ENCODE measurements around the gene NCF2. TPM values are rescaled to one million over a fixed set of nuclear protein-coding genes. Genes with fewer than 3 reads are reported as not detected.

NCF2 gene
- 4.8 and 5.9 TPM in 2 replicates for total RNA-seq

- Mint-ChIP-seq H3K4me3 (peak within 1 kb of the TSS; percentile 69), H3K9me3 (no peaks in the 10 kb centered on the region), H3K27ac (peak within 1 kb of the TSS; percentile 84), H3K27me3 (ENCODE audit: insufficient read depth) (peaks cover 2% of the 10 kb centered on the region), H3K36me3 (ENCODE audit: low read depth) (peaks cover 2% of the 10 kb centered on the region), H3K4me1 (ENCODE audit: low read depth) (peaks cover 50% of the 10 kb centered on the region)
- peak; percentile 68 for DNase-seq (ENCODE audit: low spot score)
- intact Hi-C loops (cut with micrococcal nuclease) = loop anchor here (1.0 kb wide), 5 partner anchors 8 to 120 kb away; no protein-coding TSS in a partner anchor
These were observed at the start of gene NCF2 for GRCh38 chr1:183590244-183591191. TSS of gene NCF2 (minus strand) at chr1:183590459. CDS start at chr1:183590329, 130 bp downstream.

- no peak for DNase-seq (ENCODE audit: low spot score)
- Mint-ChIP-seq H3K36me3 (ENCODE audit: low read depth) (peaks cover 3% of the 10 kb centered on the region), H3K4me1 (ENCODE audit: low read depth) (peaks cover 31% of the 10 kb centered on the region), H3K4me3 (no peak overlapping the region), H3K9me3 (no peaks in the 10 kb centered on the region), H3K27ac (no peak overlapping the region), H3K27me3 (ENCODE audit: insufficient read depth) (peaks cover 6% of the 10 kb centered on the region)
- intact Hi-C loops (cut with micrococcal nuclease) = loop anchor here (5.0 to 10.0 kb wide), 6 partner anchors 794 to 1612 kb away; partner anchors contain the start of genes RNF2, SWT1 and TRMT1L
These were observed 48.6 kb upstream of the NCF2 start for GRCh38 chr1:183638649-183639387.

GRCh38 chr1:183636783-183637182 lies 46.5 kb upstream of the NCF2 start:
- H3K4me3 Mint-ChIP-seq = peak overlapping the region; percentile 100
- DNase-seq (ENCODE audit: low spot score) = no peak
- H3K4me1 Mint-ChIP-seq (ENCODE audit: low read depth) = peaks cover 45% of the 10 kb centered on the region
- no peaks in the 10 kb centered on the region for H3K9me3 Mint-ChIP-seq
- H3K36me3 Mint-ChIP-seq (ENCODE audit: low read depth) = peaks cover 9% of the 10 kb centered on the region
- intact Hi-C loops (cut with micrococcal nuclease) = loop anchor here (1.0 to 10.0 kb wide), 9 partner anchors 16 to 1609 kb away; partner anchors contain the start of genes RNF2, SWT1 and TRMT1L
- H3K27me3 Mint-ChIP-seq (ENCODE audit: insufficient read depth) = peaks cover 6% of the 10 kb centered on the region
- peak overlapping the region; percentile 100 for H3K27ac Mint-ChIP-seq

GRCh38 chr1:183636334-183636682 lies 46.0 kb upstream of the NCF2 start:
- H3K27me3 Mint-ChIP-seq (ENCODE audit: insufficient read depth) = peaks cover 4% of the 10 kb centered on the region
- H3K4me1 Mint-ChIP-seq (ENCODE audit: low read depth) = peaks cover 45% of the 10 kb centered on the region
- H3K36me3 Mint-ChIP-seq (ENCODE audit: low read depth) = peaks cover 9% of the 10 kb centered on the region
- no peaks in the 10 kb centered on the region for H3K9me3 Mint-ChIP-seq
- intact Hi-C loops (cut with micrococcal nuclease) = loop anchor here (1.0 to 10.0 kb wide), 9 partner anchors 16 to 1609 kb away; partner anchors contain the start of genes RNF2, SWT1 and TRMT1L
- peak overlapping the region; percentile 100 for H3K4me3 Mint-ChIP-seq
- no peak for DNase-seq (ENCODE audit: low spot score)
- peak overlapping the region; percentile 100 for H3K27ac Mint-ChIP-seq

- H3K4me1 Mint-ChIP-seq (ENCODE audit: low read depth) = peaks cover 46% of the 10 kb centered on the region
- peak within 1 kb of the TSS; percentile 100 for H3K4me3 Mint-ChIP-seq
- peaks cover 11% of the 10 kb centered on the region for H3K36me3 Mint-ChIP-seq (ENCODE audit: low read depth)
- H3K27me3 Mint-ChIP-seq (ENCODE audit: insufficient read depth) = peaks cover 4% of the 10 kb centered on the region
- peak; percentile 96 for DNase-seq (ENCODE audit: low spot score)
- no peaks in the 10 kb centered on the region for H3K9me3 Mint-ChIP-seq
- intact Hi-C loops (cut with micrococcal nuclease) = loop anchor here (1.0 to 10.0 kb wide), 12 partner anchors 17 to 1608 kb away; partner anchors contain the start of genes EDEM3, RNF2, SWT1 and TRMT1L
- peak within 1 kb of the TSS; percentile 100 for H3K27ac Mint-ChIP-seq
These were observed 45.5 kb upstream of the NCF2 start, which contains the start of gene ARPC5 for GRCh38 chr1:183635606-183636333. TSS of gene ARPC5 (minus strand) at chr1:183635783. CDS start at chr1:183635659, 124 bp downstream.

GRCh38 chr1:183635099-183635605 lies 44.9 kb upstream of the NCF2 start:
- H3K27me3 Mint-ChIP-seq (ENCODE audit: insufficient read depth) = peaks cover 4% of the 10 kb centered on the region
- H3K9me3 Mint-ChIP-seq = no peaks in the 10 kb centered on the region
- intact Hi-C loops (cut with micrococcal nuclease) = loop anchor here (1.0 to 10.0 kb wide), 9 partner anchors 276 to 1608 kb away; partner anchors contain the start of genes EDEM3, RNF2, SWT1 and TRMT1L
- peak overlapping the region; percentile 100 for H3K4me3 Mint-ChIP-seq
- peaks cover 16% of the 10 kb centered on the region for H3K36me3 Mint-ChIP-seq (ENCODE audit: low read depth)
- H3K27ac Mint-ChIP-seq = peak overlapping the region; percentile 100
- peak; percentile 13 for DNase-seq (ENCODE audit: low spot score)
- H3K4me1 Mint-ChIP-seq (ENCODE audit: low read depth) = peaks cover 52% of the 10 kb centered on the region

- peaks cover 4% of the 10 kb centered on the region for H3K27me3 Mint-ChIP-seq (ENCODE audit: insufficient read depth)
- peak overlapping the region; percentile 100 for H3K4me3 Mint-ChIP-seq
- H3K36me3 Mint-ChIP-seq (ENCODE audit: low read depth) = peaks cover 18% of the 10 kb centered on the region
- no peaks in the 10 kb centered on the region for H3K9me3 Mint-ChIP-seq
- peaks cover 55% of the 10 kb centered on the region for H3K4me1 Mint-ChIP-seq (ENCODE audit: low read depth)
- intact Hi-C loops (cut with micrococcal nuclease) = loop anchor here (1.0 to 10.0 kb wide), 10 partner anchors 164 to 1607 kb away; partner anchors contain the start of genes EDEM3, RNF2, SWT1 and TRMT1L
- peak overlapping the region; percentile 91 for H3K27ac Mint-ChIP-seq
- no peak for DNase-seq (ENCODE audit: low spot score)
These were observed 44.3 kb upstream of the NCF2 start for GRCh38 chr1:183634429-183635065.

- Mint-ChIP-seq H3K36me3 (ENCODE audit: low read depth) (peaks cover 23% of the 10 kb centered on the region), H3K9me3 (no peaks in the 10 kb centered on the region), H3K27ac (peak overlapping the region; percentile 91), H3K4me3 (peak overlapping the region; percentile 100), H3K27me3 (ENCODE audit: insufficient read depth) (peaks cover 3% of the 10 kb centered on the region), H3K4me1 (ENCODE audit: low read depth) (peaks cover 59% of the 10 kb centered on the region)
- intact Hi-C loops (cut with micrococcal nuclease) = loop anchor here (1.0 to 10.0 kb wide), 9 partner anchors 44 to 1411 kb away; partner anchors contain the start of genes EDEM3, NCF2 and RNF2
- DNase-seq (ENCODE audit: low spot score) = peak; percentile 12
These were observed 43.6 kb upstream of the NCF2 start for GRCh38 chr1:183633676-183634343.

- Mint-ChIP-seq H3K9me3 (no peaks in the 10 kb centered on the region), H3K4me3 (peak overlapping the region; percentile 100), H3K4me1 (ENCODE audit: low read depth) (peaks cover 66% of the 10 kb centered on the region), H3K27ac (peak overlapping the region; percentile 58), H3K27me3 (ENCODE audit: insufficient read depth) (no peaks in the 10 kb centered on the region), H3K36me3 (ENCODE audit: low read depth) (peaks cover 31% of the 10 kb centered on the region)
- intact Hi-C loops (cut with micrococcal nuclease) = loop anchor here (1.0 to 10.0 kb wide), 6 partner anchors 43 to 1412 kb away; partner anchors contain the start of genes NCF2 and RNF2
- DNase-seq (ENCODE audit: low spot score) = no peak
These were observed 42.7 kb upstream of the NCF2 start for GRCh38 chr1:183632964-183633363.

- Mint-ChIP-seq H3K36me3 (ENCODE audit: low read depth) (peaks cover 31% of the 10 kb centered on the region), H3K9me3 (no peaks in the 10 kb centered on the region), H3K4me1 (ENCODE audit: low read depth) (peaks cover 63% of the 10 kb centered on the region), H3K27me3 (ENCODE audit: insufficient read depth) (no peaks in the 10 kb centered on the region), H3K4me3 (peak overlapping the region; percentile 28), H3K27ac (no peak overlapping the region)
- DNase-seq (ENCODE audit: low spot score) = no peak
- intact Hi-C loops (cut with micrococcal nuclease) = loop anchor here (10.0 kb wide), 4 partner anchors 787 to 1413 kb away; partner anchors contain the start of gene RNF2
These were observed 41.9 kb upstream of the NCF2 start for GRCh38 chr1:183632114-183632513.

GRCh38 chr1:183630748-183631147 lies 40.5 kb upstream of the NCF2 start:
- H3K36me3 Mint-ChIP-seq (ENCODE audit: low read depth) = peaks cover 31% of the 10 kb centered on the region
- DNase-seq (ENCODE audit: low spot score) = no peak
- peaks cover 58% of the 10 kb centered on the region for H3K4me1 Mint-ChIP-seq (ENCODE audit: low read depth)
- H3K27ac Mint-ChIP-seq = peak overlapping the region; percentile 41
- intact Hi-C loops (cut with micrococcal nuclease) = loop anchor here (10.0 kb wide), 4 partner anchors 786 to 1414 kb away; partner anchors contain the start of gene RNF2
- H3K4me3 Mint-ChIP-seq = peak overlapping the region; percentile 65
- no peaks in the 10 kb centered on the region for H3K9me3 Mint-ChIP-seq
- no peaks in the 10 kb centered on the region for H3K27me3 Mint-ChIP-seq (ENCODE audit: insufficient read depth)
